ENCODE measurements around the gene CFAP53. TPM values are rescaled to one million over a fixed set of nuclear protein-coding genes. Genes with fewer than 3 reads are reported as not detected.
A peak's percentile ranks its signal among the peaks of the same experiment; 100 is the strongest.

CFAP53 gene
- total RNA-seq, 1 donor from 2014 or later = not detected

DNA sequence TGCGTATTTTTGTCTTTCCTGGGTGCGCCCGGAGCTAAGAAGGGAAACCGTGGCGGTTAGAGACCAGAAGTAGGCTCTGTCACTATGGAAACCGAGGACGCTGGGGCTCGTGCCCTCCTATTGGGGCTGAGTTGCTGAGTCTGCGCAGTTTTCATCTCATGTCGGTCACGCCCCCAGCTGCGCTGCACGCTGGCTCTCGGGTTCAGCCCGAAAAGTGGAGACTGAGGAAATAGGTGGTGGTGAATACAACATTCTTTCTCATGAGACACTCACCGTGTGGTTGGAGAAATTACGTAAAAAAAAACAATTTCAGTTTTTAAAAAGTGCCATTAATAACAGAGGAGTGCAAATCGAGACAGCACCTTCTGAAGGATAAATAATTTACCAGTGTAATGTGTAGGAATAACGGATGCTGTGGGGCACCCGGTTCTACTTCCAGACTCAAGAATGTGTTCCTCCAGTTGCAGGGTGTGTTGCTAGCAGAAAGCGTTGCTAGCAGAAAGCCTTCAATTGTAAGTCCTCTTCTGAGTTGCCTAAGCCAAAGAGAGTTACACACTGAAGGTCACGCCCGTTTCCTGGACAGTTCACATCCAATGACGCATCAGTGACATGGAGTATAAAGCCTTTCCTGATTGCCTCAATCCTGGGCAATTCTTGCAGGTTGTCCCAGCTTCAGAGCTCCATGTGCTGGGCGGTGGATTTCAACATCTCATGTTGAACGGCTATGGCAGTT lies 41.6 kb upstream of the CFAP53 start:
- no peak overlapping the region for H3K27ac ChIP-seq (ENCODE audit: low read depth, low read length)
- no peaks in the 10 kb centered on the region for H3K9me3 ChIP-seq (ENCODE audit: control insufficient read depth in 3 of 3, low read length in 3 of 3)
- peaks cover 4 to 16% (median 5%) of the 10 kb centered on the region in 3 donors for H3K4me1 ChIP-seq (ENCODE audit: control insufficient read depth in 3 of 3, insufficient read depth in 3 of 3, low read length in 3 of 3)
- H3K36me3 ChIP-seq (ENCODE audit: control insufficient read depth in 3 of 3, insufficient read depth in 3 of 3, low read length in 3 of 3) = no peaks in the 10 kb centered on the region
- peak overlapping the region; percentile 64 to 79 (median 77) for H3K4me3 ChIP-seq (ENCODE audit: low read length in 3 of 3)
- peak overlapping the region in 2 of 3 donors; percentile 62 to 70 for H3K9ac ChIP-seq (ENCODE audit: low read depth in 1 of 3, low read length in 3 of 3)
- H3K27me3 ChIP-seq (ENCODE audit: control insufficient read depth in 3 of 3, insufficient read depth in 3 of 3, low read length in 3 of 3) = peaks cover under 1 to 4% (median 2%) of the 10 kb centered on the region in 3 donors

DNA sequence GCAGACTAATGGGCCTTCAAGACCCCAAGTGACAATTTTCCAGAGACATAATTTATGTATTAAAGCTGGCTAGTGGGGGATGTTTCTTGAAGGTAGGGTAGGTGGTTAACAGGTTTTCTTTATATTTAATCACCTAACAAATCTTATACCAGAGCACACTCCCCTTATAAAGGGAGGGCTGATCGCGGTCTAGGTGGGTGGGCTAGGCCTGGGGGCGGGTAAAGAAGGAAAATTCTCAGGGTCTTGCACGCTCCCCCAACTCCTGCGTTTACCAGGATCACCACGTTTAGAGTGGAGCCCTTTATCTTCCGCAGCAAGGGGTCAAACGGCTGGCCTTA lies 41.1 kb upstream of the CFAP53 start:
- Histone ChIP-seq H3K4me3 (ENCODE audit: low read length in 3 of 3) (peak overlapping the region; percentile 64 to 79 (median 77)), H3K9me3 (ENCODE audit: control insufficient read depth in 3 of 3, low read length in 3 of 3) (no peaks in the 10 kb centered on the region), H3K9ac (ENCODE audit: low read depth in 1 of 3, low read length in 3 of 3) (peak overlapping the region in 2 of 3 donors; percentile 62 to 70), H3K36me3 (ENCODE audit: control insufficient read depth in 3 of 3, insufficient read depth in 3 of 3, low read length in 3 of 3) (no peaks in the 10 kb centered on the region), H3K27ac (ENCODE audit: low read depth, low read length) (no peak overlapping the region), H3K4me1 (ENCODE audit: control insufficient read depth in 3 of 3, insufficient read depth in 3 of 3, low read length in 3 of 3) (peaks cover 4 to 16% (median 5%) of the 10 kb centered on the region in 3 donors), H3K27me3 (ENCODE audit: control insufficient read depth in 3 of 3, insufficient read depth in 3 of 3, low read length in 3 of 3) (peaks cover 5 to 7% (median 7%) of the 10 kb centered on the region in 3 donors)

DNA sequence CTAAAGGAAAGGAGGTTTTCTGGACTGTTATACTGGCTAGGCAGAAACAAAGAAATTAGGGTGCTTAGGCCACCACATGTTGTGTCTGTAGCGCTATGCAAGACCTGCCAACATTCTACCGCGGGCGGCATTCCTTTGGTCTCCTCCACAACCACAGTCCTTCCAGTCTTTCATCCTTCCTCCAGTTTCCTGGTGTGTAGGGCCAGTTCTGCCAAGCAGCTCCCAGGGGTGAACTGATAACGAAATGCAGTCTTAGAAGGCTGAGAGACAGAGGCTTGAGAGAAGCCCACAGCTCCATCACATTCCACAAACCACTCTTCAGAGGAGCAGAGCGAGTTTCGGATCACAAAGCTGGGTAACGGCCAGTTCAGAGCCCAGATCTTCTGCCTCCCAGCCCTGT lies 40.6 kb upstream of the CFAP53 start:
- Histone ChIP-seq H3K9ac (ENCODE audit: low read depth in 1 of 3, low read length in 3 of 3) (peak overlapping the region in 1 of 3 donors; percentile 70), H3K36me3 (ENCODE audit: control insufficient read depth in 3 of 3, insufficient read depth in 3 of 3, low read length in 3 of 3) (no peaks in the 10 kb centered on the region), H3K9me3 (ENCODE audit: control insufficient read depth in 3 of 3, low read length in 3 of 3) (no peaks in the 10 kb centered on the region), H3K27me3 (ENCODE audit: control insufficient read depth in 3 of 3, insufficient read depth in 3 of 3, low read length in 3 of 3) (peaks cover 6 to 7% (median 7%) of the 10 kb centered on the region in 3 donors), H3K27ac (ENCODE audit: low read depth, low read length) (no peak overlapping the region), H3K4me1 (ENCODE audit: control insufficient read depth in 3 of 3, insufficient read depth in 3 of 3, low read length in 3 of 3) (peaks cover 4 to 16% (median 5%) of the 10 kb centered on the region in 3 donors), H3K4me3 (ENCODE audit: low read length in 3 of 3) (peak overlapping the region in 2 of 3 donors; percentile 64 to 77)

DNA sequence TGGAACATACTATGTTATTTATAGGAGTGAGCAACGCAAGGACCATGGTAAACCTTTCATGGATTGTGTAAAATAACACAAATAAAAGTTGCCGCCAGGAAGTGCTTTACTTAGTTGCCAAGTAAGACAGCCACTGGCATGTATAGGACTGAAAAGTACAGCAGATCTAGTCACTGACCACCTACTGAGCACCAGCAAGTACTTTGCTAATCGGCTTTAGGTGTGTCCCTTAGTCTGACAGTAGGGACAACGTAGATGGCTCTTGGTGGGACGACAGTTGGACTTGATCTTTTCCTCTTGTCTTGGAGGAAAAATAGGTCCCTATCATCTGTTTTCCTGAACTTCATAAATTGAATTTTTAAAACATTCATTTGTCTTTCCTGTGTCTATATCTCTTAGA lies 34.8 kb upstream of the CFAP53 start:
- H3K4me1 ChIP-seq (ENCODE audit: control insufficient read depth in 3 of 3, insufficient read depth in 3 of 3, low read length in 3 of 3) = peaks cover 3 to 5% (median 5%) of the 10 kb centered on the region in 3 donors
- H3K27ac ChIP-seq (ENCODE audit: low read depth, low read length) = no peak overlapping the region
- no peak overlapping the region for H3K4me3 ChIP-seq (ENCODE audit: low read length in 3 of 3)
- H3K9ac ChIP-seq (ENCODE audit: low read depth in 1 of 3, low read length in 3 of 3) = no peak overlapping the region
- no peaks in the 10 kb centered on the region for H3K36me3 ChIP-seq (ENCODE audit: control insufficient read depth in 3 of 3, insufficient read depth in 3 of 3, low read length in 3 of 3)
- no peaks in the 10 kb centered on the region for H3K9me3 ChIP-seq (ENCODE audit: control insufficient read depth in 3 of 3, low read length in 3 of 3)
- H3K27me3 ChIP-seq (ENCODE audit: control insufficient read depth in 3 of 3, insufficient read depth in 3 of 3, low read length in 3 of 3) = peaks cover 25 to 31% (median 27%) of the 10 kb centered on the region in 3 donors

DNA sequence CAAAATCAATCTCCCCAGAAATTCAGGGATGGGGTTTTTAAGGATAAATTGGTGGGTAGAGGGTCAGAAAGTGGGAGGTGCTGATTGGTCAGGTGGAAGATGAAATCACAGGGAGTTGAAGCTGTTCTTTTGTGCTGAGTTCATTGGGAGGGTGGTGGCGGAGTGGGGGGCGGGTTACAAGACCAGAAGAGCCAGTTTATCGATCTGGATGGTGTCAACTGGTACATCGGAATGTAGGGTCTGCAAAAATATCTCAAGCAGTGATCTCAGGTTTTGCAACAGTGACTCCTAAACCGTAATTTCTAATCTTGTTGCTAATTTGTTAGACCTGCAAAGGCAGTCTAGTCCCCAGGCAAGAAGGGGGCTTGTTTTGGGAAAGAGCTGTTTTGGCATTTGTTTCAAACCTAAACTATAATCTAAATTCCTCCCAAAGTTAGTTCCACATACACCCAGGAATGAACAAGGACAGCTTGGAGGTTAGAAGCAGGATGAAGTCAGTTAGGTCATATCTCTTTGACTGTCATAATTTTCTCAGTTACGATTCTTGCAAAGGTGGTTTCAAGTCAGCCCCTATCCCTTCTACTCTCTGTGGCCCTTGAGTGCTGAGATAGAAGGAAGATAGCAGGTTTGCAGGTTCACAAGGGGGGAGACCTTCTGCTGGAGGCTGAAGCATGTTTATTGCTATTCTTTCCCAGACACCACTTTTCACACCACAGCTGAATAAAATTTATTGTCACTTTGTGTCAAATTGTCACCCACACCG lies 33.5 kb upstream of the CFAP53 start:
- Histone ChIP-seq H3K36me3 (ENCODE audit: control insufficient read depth in 3 of 3, insufficient read depth in 3 of 3, low read length in 3 of 3) (no peaks in the 10 kb centered on the region), H3K27me3 (ENCODE audit: control insufficient read depth in 3 of 3, insufficient read depth in 3 of 3, low read length in 3 of 3) (peaks cover 25 to 31% (median 27%) of the 10 kb centered on the region in 3 donors), H3K4me1 (ENCODE audit: control insufficient read depth in 3 of 3, insufficient read depth in 3 of 3, low read length in 3 of 3) (peaks cover 3 to 5% (median 5%) of the 10 kb centered on the region in 3 donors), H3K27ac (ENCODE audit: low read depth, low read length) (no peak overlapping the region), H3K4me3 (ENCODE audit: low read length in 3 of 3) (no peak overlapping the region), H3K9ac (ENCODE audit: low read depth in 1 of 3, low read length in 3 of 3) (no peak overlapping the region), H3K9me3 (ENCODE audit: control insufficient read depth in 3 of 3, low read length in 3 of 3) (no peaks in the 10 kb centered on the region)

DNA sequence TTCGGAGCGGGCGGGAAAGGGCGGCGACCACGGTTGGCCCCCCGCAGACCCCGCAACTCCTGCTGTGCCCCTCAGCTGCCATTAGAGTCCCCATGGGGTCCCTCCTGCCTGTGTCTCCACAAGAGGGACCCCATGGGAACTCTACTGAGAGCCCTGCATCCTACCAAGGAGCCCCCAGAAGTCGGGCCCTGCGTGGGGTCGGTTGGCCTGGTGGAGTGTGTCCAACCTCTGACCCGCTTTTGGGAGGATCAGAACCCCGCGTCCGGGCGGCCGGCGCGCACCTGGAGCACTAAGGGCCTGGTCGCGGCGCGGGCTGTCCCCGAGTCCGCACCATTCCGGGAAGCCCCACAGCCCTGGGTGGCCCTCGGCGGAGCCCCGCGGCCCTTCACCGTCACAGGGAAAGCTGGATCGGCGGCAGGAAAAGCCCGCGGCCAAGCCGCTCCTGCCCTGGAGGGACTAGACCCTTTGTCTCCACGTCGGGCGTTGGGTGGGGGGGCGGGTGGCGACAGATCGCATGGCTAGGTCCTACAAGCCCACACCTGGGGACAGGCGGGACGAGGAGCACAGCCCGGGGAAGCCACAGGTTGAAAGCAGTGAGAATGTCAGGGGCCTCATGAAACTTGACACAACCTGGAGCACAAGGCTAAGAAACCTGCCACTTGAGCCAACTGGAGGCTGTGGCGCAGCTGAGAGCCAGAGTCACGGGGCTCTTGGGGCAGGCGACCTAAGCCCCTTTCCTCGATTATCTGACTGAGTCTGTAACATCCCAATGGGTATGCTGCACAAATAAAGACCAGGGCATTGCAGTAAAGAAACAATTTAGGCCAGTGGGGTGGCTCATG lies 32.4 kb upstream of the CFAP53 start:
- peaks cover 25 to 31% (median 27%) of the 10 kb centered on the region in 3 donors for H3K27me3 ChIP-seq (ENCODE audit: control insufficient read depth in 3 of 3, insufficient read depth in 3 of 3, low read length in 3 of 3)
- H3K4me3 ChIP-seq (ENCODE audit: low read length in 3 of 3) = peak overlapping the region in 2 of 3 donors; percentile 74 to 83
- peaks cover 3 to 5% (median 5%) of the 10 kb centered on the region in 3 donors for H3K4me1 ChIP-seq (ENCODE audit: control insufficient read depth in 3 of 3, insufficient read depth in 3 of 3, low read length in 3 of 3)
- no peaks in the 10 kb centered on the region for H3K9me3 ChIP-seq (ENCODE audit: control insufficient read depth in 3 of 3, low read length in 3 of 3)
- H3K27ac ChIP-seq (ENCODE audit: low read depth, low read length) = no peak overlapping the region
- H3K9ac ChIP-seq (ENCODE audit: low read depth in 1 of 3, low read length in 3 of 3) = no peak overlapping the region
- H3K36me3 ChIP-seq (ENCODE audit: control insufficient read depth in 3 of 3, insufficient read depth in 3 of 3, low read length in 3 of 3) = no peaks in the 10 kb centered on the region

DNA sequence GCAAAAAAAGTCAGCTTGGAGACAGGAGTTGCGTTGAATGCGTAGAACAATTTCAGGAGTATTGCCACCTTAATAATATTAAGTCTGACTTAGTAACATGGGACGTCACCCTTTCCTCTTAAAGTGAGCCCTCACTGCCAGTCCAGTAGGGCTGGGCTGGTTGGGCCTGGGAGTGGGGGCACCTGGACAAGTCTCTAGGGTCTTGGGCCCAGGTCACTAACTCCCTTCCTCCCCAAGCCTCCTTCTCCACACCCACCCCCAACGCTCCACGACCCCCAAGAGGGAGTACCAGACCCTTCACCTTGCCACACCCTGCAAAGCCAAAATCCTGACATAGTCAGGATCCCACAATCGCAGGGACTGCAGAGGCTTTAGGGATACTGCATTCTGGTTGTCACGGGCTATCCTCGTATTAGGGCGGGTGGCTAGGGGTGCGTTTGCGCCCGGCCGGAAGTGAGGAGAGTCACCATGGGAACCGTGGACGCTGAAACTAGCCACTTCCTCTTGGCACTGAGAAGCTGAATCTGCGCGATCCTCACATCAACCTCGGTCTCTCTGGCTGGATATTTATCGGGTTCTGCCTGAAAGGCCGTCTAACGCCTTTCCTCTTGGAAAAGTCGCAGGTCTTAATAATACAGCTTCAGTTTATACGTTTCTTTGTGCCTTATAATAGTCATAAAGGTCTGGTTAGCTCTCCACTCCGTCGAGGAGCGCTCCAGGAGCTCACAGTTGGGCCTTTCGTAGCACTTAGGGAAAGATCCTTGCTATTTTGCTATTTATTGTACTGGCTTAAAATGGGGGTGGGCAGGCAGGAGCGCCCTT lies 31.5 kb upstream of the CFAP53 start:
- no peaks in the 10 kb centered on the region for H3K36me3 ChIP-seq (ENCODE audit: control insufficient read depth in 3 of 3, insufficient read depth in 3 of 3, low read length in 3 of 3)
- peak overlapping the region; percentile 74 to 83 (median 78) for H3K4me3 ChIP-seq (ENCODE audit: low read length in 3 of 3)
- no peaks in the 10 kb centered on the region for H3K9me3 ChIP-seq (ENCODE audit: control insufficient read depth in 3 of 3, low read length in 3 of 3)
- peaks cover 24 to 29% (median 27%) of the 10 kb centered on the region in 3 donors for H3K27me3 ChIP-seq (ENCODE audit: control insufficient read depth in 3 of 3, insufficient read depth in 3 of 3, low read length in 3 of 3)
- no peak overlapping the region for H3K27ac ChIP-seq (ENCODE audit: low read depth, low read length)
- H3K4me1 ChIP-seq (ENCODE audit: control insufficient read depth in 3 of 3, insufficient read depth in 3 of 3, low read length in 3 of 3) = peaks cover 3 to 5% (median 5%) of the 10 kb centered on the region in 3 donors
- peak overlapping the region in 2 of 3 donors; percentile 51 to 57 for H3K9ac ChIP-seq (ENCODE audit: low read depth in 1 of 3, low read length in 3 of 3)

DNA sequence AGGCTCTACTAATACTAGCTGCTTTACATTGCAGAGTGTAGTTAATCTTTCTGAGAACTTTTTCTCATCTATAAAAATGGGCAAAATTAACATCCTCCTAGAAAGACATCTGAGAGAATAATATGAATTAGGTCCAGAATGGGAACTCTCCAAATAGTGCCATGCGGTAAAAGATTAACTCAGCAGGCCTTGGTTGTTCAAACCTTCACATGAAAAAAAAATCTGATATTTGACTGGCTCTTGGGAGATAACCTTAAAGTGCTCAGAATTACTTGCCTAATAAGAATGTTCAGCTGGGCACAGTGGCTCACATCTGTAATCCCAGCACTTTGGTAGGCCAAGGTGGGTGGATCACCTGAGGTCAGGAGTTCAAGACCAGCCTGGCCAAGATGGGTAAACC lies 26.7 kb upstream of the CFAP53 start:
- Histone ChIP-seq H3K36me3 (ENCODE audit: control insufficient read depth in 3 of 3, insufficient read depth in 3 of 3, low read length in 3 of 3) (no peaks in the 10 kb centered on the region), H3K9me3 (ENCODE audit: control insufficient read depth in 3 of 3, low read length in 3 of 3) (no peaks in the 10 kb centered on the region), H3K9ac (ENCODE audit: low read depth in 1 of 3, low read length in 3 of 3) (no peak overlapping the region), H3K27me3 (ENCODE audit: control insufficient read depth in 3 of 3, insufficient read depth in 3 of 3, low read length in 3 of 3) (peaks cover 0 to 5% (median 0%) of the 10 kb centered on the region in 3 donors), H3K4me1 (ENCODE audit: control insufficient read depth in 3 of 3, insufficient read depth in 3 of 3, low read length in 3 of 3) (peaks cover 3 to 5% (median 5%) of the 10 kb centered on the region in 3 donors), H3K4me3 (ENCODE audit: low read length in 3 of 3) (no peak overlapping the region), H3K27ac (ENCODE audit: low read depth, low read length) (no peak overlapping the region)

DNA sequence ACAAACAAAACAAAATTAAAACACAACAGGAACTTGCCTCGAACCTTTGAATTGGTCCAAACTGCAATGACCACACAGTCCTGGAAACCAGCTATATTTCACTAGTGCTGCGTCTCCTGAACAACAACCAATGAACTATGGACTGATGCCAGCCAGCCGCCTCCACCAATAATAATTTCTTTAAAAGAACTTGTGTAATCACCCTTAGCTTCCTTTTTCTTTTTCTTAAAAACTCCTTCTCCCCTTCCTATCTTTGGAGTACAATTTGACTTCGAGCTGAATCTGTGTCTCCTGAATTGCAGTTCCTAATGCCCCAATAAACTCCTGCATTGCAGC lies 22.8 kb upstream of the CFAP53 start:
- Histone ChIP-seq H3K4me1 (ENCODE audit: control insufficient read depth in 3 of 3, insufficient read depth in 3 of 3, low read length in 3 of 3) (peaks cover 3 to 13% (median 5%) of the 10 kb centered on the region in 3 donors), H3K27ac (ENCODE audit: low read depth, low read length) (no peak overlapping the region), H3K27me3 (ENCODE audit: control insufficient read depth in 3 of 3, insufficient read depth in 3 of 3, low read length in 3 of 3) (no peaks in the 10 kb centered on the region), H3K4me3 (ENCODE audit: low read length in 3 of 3) (no peak overlapping the region), H3K9ac (ENCODE audit: low read depth in 1 of 3, low read length in 3 of 3) (no peak overlapping the region), H3K9me3 (ENCODE audit: control insufficient read depth in 3 of 3, low read length in 3 of 3) (no peaks in the 10 kb centered on the region), H3K36me3 (ENCODE audit: control insufficient read depth in 3 of 3, insufficient read depth in 3 of 3, low read length in 3 of 3) (peaks cover 13 to 16% (median 15%) of the 10 kb centered on the region in 3 donors)
